GM21717 (cell line): ENCODE measurements around the gene OR11A1.

Source experiments
- ATAC-seq: cut with Tn5 transposase; IDR thresholded peaks from one replicate; pipeline ENCODE4 v1.9.1; 2021; ENCODE audit warnings: mild to moderate bottlenecking, moderate library complexity; ENCODE audit not compliant: unreplicated experiment

Gene OR11A1

DNA sequence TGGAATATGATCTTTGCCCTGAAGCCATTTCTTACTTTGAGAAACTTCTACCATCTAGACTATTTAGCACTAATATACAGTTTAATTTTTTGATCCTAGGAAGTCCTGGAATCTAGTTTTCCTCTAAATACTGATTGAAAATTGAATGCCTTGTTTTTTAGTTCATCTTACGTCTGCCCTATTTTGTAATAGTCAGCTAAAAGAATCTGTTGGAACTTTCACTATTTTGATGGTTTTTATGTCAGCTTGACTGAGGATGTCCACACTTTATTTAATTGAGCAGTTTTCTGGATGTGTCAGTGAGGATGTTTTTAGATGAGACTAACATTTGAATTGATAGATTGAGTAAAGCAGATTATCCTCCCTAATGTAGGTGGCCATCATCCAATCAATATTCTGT is 53.1 kb downstream of the OR11A1 start:
- no peak for ATAC-seq

DNA sequence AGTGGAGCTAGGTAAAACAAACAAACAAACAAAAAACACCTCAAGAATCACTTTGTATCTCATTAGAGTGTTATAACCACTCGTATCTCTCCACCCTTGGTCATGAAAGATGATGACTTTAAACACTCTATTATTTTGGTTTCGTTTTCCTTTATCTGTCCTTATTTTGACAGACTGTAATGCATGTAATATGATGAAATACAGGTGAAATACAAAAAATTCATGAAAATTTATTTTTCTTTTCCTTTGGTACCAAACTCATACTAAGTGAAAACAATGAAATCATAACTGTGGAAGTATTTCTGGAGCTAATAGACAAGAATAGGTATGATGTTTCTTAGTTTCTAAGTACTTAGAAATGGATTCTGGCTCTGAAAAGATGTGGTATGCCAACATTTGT is 57.3 kb downstream of the OR11A1 start:
- no peak for ATAC-seq

DNA sequence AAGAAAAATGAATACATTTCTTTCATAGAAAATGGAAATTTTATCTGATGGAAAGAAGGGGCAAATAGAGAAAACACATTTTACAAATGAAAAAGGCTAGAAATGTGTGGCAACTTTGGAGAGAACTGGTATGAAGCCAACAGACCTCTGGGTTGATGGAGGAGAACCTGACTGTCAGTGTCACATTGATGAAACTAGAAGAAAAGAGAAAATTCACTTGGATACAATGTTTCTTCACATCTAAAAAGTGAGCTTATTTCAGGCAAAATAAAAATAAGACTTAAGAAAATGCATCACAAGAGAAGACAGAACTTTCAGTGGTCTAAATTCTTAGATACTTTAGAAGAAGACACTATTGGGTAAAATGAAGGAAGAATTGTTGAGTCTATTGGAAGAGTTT is 61.5 kb downstream of the OR11A1 start, which contains the start of gene OR12D2:
TSS of gene OR12D2 (plus strand) at position 301 of the 400 bp plus-strand sequence. CDS start 1,069 bp downstream, outside the sequence.
- ATAC-seq = no peak

DNA sequence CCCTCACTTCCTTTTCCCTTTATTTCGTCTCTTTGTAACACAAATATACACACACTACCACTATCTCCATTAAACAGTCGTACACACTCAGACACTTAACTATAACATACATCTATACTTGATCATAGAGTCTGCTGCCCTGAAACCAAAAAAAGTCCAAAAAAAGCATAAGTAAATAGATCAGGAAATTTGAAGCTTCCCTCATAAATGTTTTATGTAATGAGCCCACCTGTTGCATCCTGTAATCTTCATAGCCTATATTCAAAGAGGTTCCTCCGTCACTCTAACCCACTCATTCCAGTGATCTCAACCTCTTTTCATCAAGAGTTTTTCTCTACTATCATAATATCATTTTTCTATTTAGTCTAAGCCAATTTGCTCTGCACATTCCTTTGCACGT is 68.3 kb downstream of the OR11A1 start:
- no peak for ATAC-seq

GRCh38 chr6:29376003-29376402 is 80.9 kb downstream of the OR11A1 start:
- ATAC-seq = no peak
